Activated T-cell treated with anti-CD3 and anti-CD28 coated beads, Interleukin-2, amount 50 U/mL, for 4 hours (primary cell): ENCODE data around the gene MIGA2. TPM values are rescaled to one million over a fixed set of nuclear protein-coding genes. Genes with fewer than 3 reads are reported as not detected.

Experiments
- ATAC-seq, 2 donors: fragments of 200-7000 bp; cut with Tn5 transposase; one replicate each; pipeline ENCODE4 v1.10.0; 2021
- DNase-seq: peaks from one replicate; pipeline ENCODE4 v3.0.0-alpha.2; 2020
- H3K27me3 Mint-ChIP-seq: one replicate; pipeline ENCODE4 v1.8.0; 2021; ENCODE audit warnings: low read depth, mixed read lengths
- H3K36me3 Mint-ChIP-seq: one replicate; pipeline ENCODE4 v1.8.0; 2022; ENCODE audit warnings: mixed read lengths; ENCODE audit not compliant: insufficient read depth
- H3K4me1 Mint-ChIP-seq: one replicate; pipeline ENCODE4 v1.8.0; 2021; ENCODE audit warnings: low read depth, mixed read lengths
- H3K4me3 Mint-ChIP-seq: one replicate; pipeline ENCODE4 v1.8.0; 2021; ENCODE audit warnings: mild to moderate bottlenecking, moderate library complexity, mixed read lengths
- H3K9me3 Mint-ChIP-seq: one replicate; pipeline ENCODE4 v1.8.0; 2021; ENCODE audit warnings: mixed read lengths
- total RNA-seq, 3 donors: library from RNA; stranded (reverse); gene quantifications; one replicate each; pipeline ENCODE4 v1.2.1, GENCODE V29; 2021

Gene MIGA2
- total RNA-seq, 3 donors from 2014 or later: 42.4 to 50.9 (median 46.6) TPM

GRCh38 chr9:129113645-129114304 lies 77.3 kb downstream of the MIGA2 start:
- DNase-seq (no peak), ATAC-seq (no peak)
- no peak overlapping the region for H3K4me3 Mint-ChIP-seq
- H3K27me3 Mint-ChIP-seq: no peaks in the 10 kb centered on the region
- H3K4me1 Mint-ChIP-seq: peaks cover 27% of the 10 kb centered on the region
- no peaks in the 10 kb centered on the region for H3K9me3 Mint-ChIP-seq
- no peaks in the 10 kb centered on the region for H3K36me3 Mint-ChIP-seq

- H3K9me3 Mint-ChIP-seq: no peaks in the 10 kb centered on the region
- H3K4me3 Mint-ChIP-seq: no peak overlapping the region
- peaks cover 11% of the 10 kb centered on the region for H3K4me1 Mint-ChIP-seq
- DNase-seq (no peak), ATAC-seq (no peak)
- peaks cover 17% of the 10 kb centered on the region for H3K36me3 Mint-ChIP-seq
- H3K27me3 Mint-ChIP-seq: no peaks in the 10 kb centered on the region
Observed at GRCh38 chr9:129118799-129119198, 82.4 kb downstream of the MIGA2 start.

- Mint-ChIP-seq H3K9me3 (no peaks in the 10 kb centered on the region), H3K4me1 (no peaks in the 10 kb centered on the region), H3K27me3 (no peaks in the 10 kb centered on the region), H3K4me3 (no peak overlapping the region), H3K36me3 (peaks cover 22% of the 10 kb centered on the region)
- no peak for DNase-seq
- no peak for ATAC-seq
Observed at GRCh38 chr9:129121483-129121882, 85.1 kb downstream of the MIGA2 start.

Other genes starting within 250 kb of the MIGA2 start
- 10 to 100 TPM; 23.7 to 26.9 (median 24.6) TPM for gene TBC1D13, start 249.4 kb upstream of the MIGA2 start, total RNA-seq
- 10 to 100 TPM; 22.6 to 28.5 (median 26.4) TPM for gene ENDOG, start 218.1 kb upstream of the MIGA2 start, total RNA-seq
- 100 to 1,000 TPM; 228 to 233 (median 233) TPM for gene SPOUT1, start 206.8 kb upstream of the MIGA2 start, total RNA-seq
- gene KYAT1, start 154.7 kb upstream of the MIGA2 start, total RNA-seq: 1 to 10 TPM; 4.7 to 5.6 (median 4.8) TPM
- 10 to 100 TPM; 22.6 to 24.0 (median 23.6) TPM for gene LRRC8A, start 154.5 kb upstream of the MIGA2 start, total RNA-seq
- under 1 TPM in 1 of 3 donors, not detected in 2; 0.20 TPM for gene PHYHD1, start 115.6 kb upstream of the MIGA2 start, total RNA-seq
- 10 to 100 TPM; 14.4 to 15.8 (median 15.2) TPM for gene DOLK, start 89.0 kb upstream of the MIGA2 start, total RNA-seq
- 100 to 1,000 TPM; 166 to 183 (median 167) TPM for gene NUP188, start 88.9 kb upstream of the MIGA2 start, total RNA-seq
- gene SH3GLB2, start 8.3 kb upstream of the MIGA2 start, total RNA-seq: 10 to 100 TPM; 37.5 to 43.2 (median 40.9) TPM
- gene DOLPP1, start 44.5 kb downstream of the MIGA2 start, total RNA-seq: 10 to 100 TPM; 27.5 to 30.5 (median 30.3) TPM
- 1 to 10 TPM; 3.4 to 5.2 (median 5.2) TPM for gene CRAT, start 74.2 kb downstream of the MIGA2 start, total RNA-seq
- gene PTPA, start 74.8 kb downstream of the MIGA2 start, total RNA-seq: 10 to 100 TPM; 80.7 to 90.2 (median 89.9) TPM
- gene IER5L, start 141.6 kb downstream of the MIGA2 start, total RNA-seq: 1 to 10 TPM; 1.6 to 1.9 (median 1.8) TPM